HepG2 (cell line): Measurements from ENCODE around the gene SIGMAR1. TPM values are rescaled to one million over a fixed set of nuclear protein-coding genes. Genes with fewer than 3 reads are reported as not detected.

ENCODE experiments used
- CCDC6 ChIP-seq: sonication (generic); formaldehyde crosslinking; IDR thresholded peaks from 2 replicates; pipeline ENCODE4 v1.8.1; 2022; ENCODE audit warnings: mild to moderate bottlenecking, missing genetic modification reagents, moderate library complexity
- FOXP1 ChIP-seq, 2 experiments: fragments of 450-650 bp in 1 of 2; IDR thresholded peaks; 2 replicates each; pipeline ENCODE4 v1.6.1; 2017 to 2018; ENCODE audit warnings: antibody characterized with exemption in 1 of 2
- HDAC1 ChIP-seq: sonication (generic); formaldehyde crosslinking; IDR thresholded peaks from 2 replicates; pipeline ENCODE4 v1.5.1; 2020; ENCODE audit warnings: mild to moderate bottlenecking, missing genetic modification reagents
- HIVEP1 ChIP-seq: sonication (generic); formaldehyde crosslinking; IDR thresholded peaks from 2 replicates; pipeline ENCODE4 v1.4.0; 2020; ENCODE audit warnings: mild to moderate bottlenecking, missing genetic modification reagents
- ISX ChIP-seq: sonication (generic); formaldehyde crosslinking; conservative IDR thresholded peaks from 2 replicates; pipeline ENCODE4 v1.5.0; 2020; ENCODE audit warnings: missing genetic modification reagents
- MAZ ChIP-seq, 2 experiments: sonication (generic) in 1 of 2; formaldehyde crosslinking in 1 of 2; IDR thresholded peaks; 2 replicates each; pipeline versions ENCODE4 v1.5.0 to v1.6.1; 2012 to 2020; ENCODE audit warnings: low read depth in 2 of 2, mild to moderate bottlenecking in 2 of 2, borderline replicate concordance in 1 of 2, improper control_type of control experiment in 1 of 2, low read length in 1 of 2, missing genetic modification reagents in 1 of 2, moderate library complexity in 1 of 2
- NR1H2 ChIP-seq: sonication (generic); formaldehyde crosslinking; IDR thresholded peaks from 2 replicates; pipeline ENCODE4 v1.8.1; 2022; ENCODE audit warnings: low read depth, missing genetic modification reagents, borderline replicate concordance
- RARA ChIP-seq: IDR thresholded peaks from 2 replicates; pipeline ENCODE4 v1.6.1; 2016; ENCODE audit warnings: missing genetic modification reagents, missing compliant biosample characterization
- SPEN ChIP-seq: sonication (generic); formaldehyde crosslinking; IDR thresholded peaks from 2 replicates; pipeline ENCODE4 v1.5.1; 2020; ENCODE audit warnings: low read depth, mild to moderate bottlenecking, missing genetic modification reagents
- TBX2 ChIP-seq: sonication (generic); formaldehyde crosslinking; IDR thresholded peaks from 2 replicates; pipeline ENCODE4 v1.5.0; 2020; ENCODE audit warnings: missing genetic modification reagents, mild to moderate bottlenecking, borderline replicate concordance
- THAP11 ChIP-seq: IDR thresholded peaks from 2 replicates; pipeline ENCODE4 v1.6.1; 2016; ENCODE audit warnings: missing biosample characterization, missing genetic modification reagents
- ZBTB43 ChIP-seq: sonication (generic); formaldehyde crosslinking; conservative IDR thresholded peaks from 2 replicates; pipeline ENCODE4 v1.4.0; 2020; ENCODE audit warnings: missing genetic modification reagents
- ZNF460 ChIP-seq: sonication (generic); formaldehyde crosslinking; IDR thresholded peaks from 2 replicates; pipeline ENCODE4 v1.5.1; 2020; ENCODE audit warnings: missing genetic modification reagents, mild to moderate bottlenecking, borderline replicate concordance
- ZNF660 ChIP-seq: sonication (generic); formaldehyde crosslinking; IDR thresholded peaks from 2 replicates; pipeline ENCODE4 v1.5.1; 2020; ENCODE audit warnings: mild to moderate bottlenecking, low read depth, missing genetic modification reagents, borderline replicate concordance
- ZSCAN9 ChIP-seq: IDR thresholded peaks from 2 replicates; pipeline ENCODE4 v1.6.1; 2016; ENCODE audit warnings: borderline replicate concordance
- polyA plus RNA-seq, 8 experiments: library from polyadenylated mRNA; depleted of rRNA in 3 of 8; stranded (reverse) in 7 of 8; unstranded in 1 of 8; fragments of >200 nt; fragmentation: Illumina TruSeq in 4 of 8; extraction: Trizol in 4 of 8; gene quantifications; 2 replicates each; pipeline versions ENCODE4 v1.2.1 to v1.2.3, GENCODE V29; 2011 to 2016; ENCODE audit warnings: low read depth in 4 of 8, missing spikeins in 1 of 8, mixed read lengths in 1 of 8; ENCODE audit not compliant: insufficient read depth in 1 of 8
- total RNA-seq, 5 experiments: library from RNA; depleted of rRNA; stranded (reverse); fragments of >200 nt; fragmentation: Illumina TruSeq; extraction: Trizol; gene quantifications; 2 replicates each; pipeline ENCODE4 v1.2.3, GENCODE V29; 2016; ENCODE audit warnings: low read depth in 1 of 5
- TF ChIP-seq, protein P1 (sequence below): sonication (generic); formaldehyde crosslinking; IDR thresholded peaks from 2 replicates; pipeline ENCODE4 v1.8.1; 2023; ENCODE audit warnings: mild to moderate bottlenecking, inconsistent platforms, moderate library complexity, missing genetic modification reagents, borderline replicate concordance
- TF ChIP-seq, protein P2 (sequence below): IDR thresholded peaks from 2 replicates; pipeline ENCODE4 v1.6.1; 2016; ENCODE audit warnings: missing compliant biosample characterization, missing genetic modification reagents, borderline replicate concordance
- TF ChIP-seq, protein P3 (sequence below): sonication (generic); formaldehyde crosslinking; IDR thresholded peaks from 2 replicates; pipeline ENCODE4 v1.4.0; 2020; ENCODE audit warnings: missing genetic modification reagents, mild to moderate bottlenecking, borderline replicate concordance

SIGMAR1 gene
- total and polyA plus RNA-seq, 2 of the 13 experiments (the other 11 are each of a cell fraction or from before 2014, with no cell fraction given): 38.9 to 60.8 TPM

- TF ChIP-seq ZNF460 (CRISPR knock-in tag) (no peak), ZSCAN9 (CRISPR knock-in tag) (no peak), THAP11 (peak; percentile 70), SPEN (CRISPR knock-in tag) (peak; percentile 47; the same call in 1 of the 2 replicates), MAZ (IDR thresholded peaks at IDR 0.05; ENCODE audit: borderline replicate concordance, low read depth, low read length) (peak; percentile 98), MAZ (CRISPR knock-in tag; IDR thresholded peaks at IDR 0.05; ENCODE audit: low read depth) (peak; percentile 73; the same call in 1 of the 2 replicates), ISX (CRISPR knock-in tag) (no peak), ZNF660 (CRISPR knock-in tag) (no peak), HIVEP1 (peak; percentile 42; the same call in 1 of the 2 replicates), CCDC6 (0 out of 2 replicates have a peak, but pooled peaks have one; percentile 16), HDAC1 (peak; percentile 71), FOXP1 (IDR thresholded peaks at IDR 0.05) (no peak), FOXP1 (CRISPR knock-in tag; IDR thresholded peaks at IDR 0.05) (peak; percentile 27; the same call in 1 of the 2 replicates), ZBTB43 (CRISPR knock-in tag) (peak; percentile 72), TBX2 (peak; percentile 75), RARA (peak; percentile 65), NR1H2 (no peak)
- TF ChIP-seq, protein P1, sequence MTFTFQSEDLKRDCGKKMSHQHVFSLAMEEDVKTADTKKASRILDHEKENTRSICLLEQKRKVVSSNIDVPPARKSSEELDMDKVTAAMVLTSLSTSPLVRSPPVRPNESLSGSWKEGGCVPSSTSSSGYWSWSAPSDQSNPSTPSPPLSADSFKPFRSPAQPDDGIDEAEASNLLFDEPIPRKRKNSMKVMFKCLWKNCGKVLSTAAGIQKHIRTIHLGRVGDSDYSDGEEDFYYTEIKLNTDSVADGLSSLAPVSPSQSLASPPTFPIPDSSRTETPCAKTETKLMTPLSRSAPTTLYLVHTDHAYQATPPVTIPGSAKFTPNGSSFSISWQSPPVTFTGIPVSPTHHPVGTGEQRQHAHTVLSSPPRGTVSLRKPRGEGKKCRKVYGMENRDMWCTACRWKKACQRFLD (CRISPR knock-in tag): no peak
- TF ChIP-seq, protein P2, sequence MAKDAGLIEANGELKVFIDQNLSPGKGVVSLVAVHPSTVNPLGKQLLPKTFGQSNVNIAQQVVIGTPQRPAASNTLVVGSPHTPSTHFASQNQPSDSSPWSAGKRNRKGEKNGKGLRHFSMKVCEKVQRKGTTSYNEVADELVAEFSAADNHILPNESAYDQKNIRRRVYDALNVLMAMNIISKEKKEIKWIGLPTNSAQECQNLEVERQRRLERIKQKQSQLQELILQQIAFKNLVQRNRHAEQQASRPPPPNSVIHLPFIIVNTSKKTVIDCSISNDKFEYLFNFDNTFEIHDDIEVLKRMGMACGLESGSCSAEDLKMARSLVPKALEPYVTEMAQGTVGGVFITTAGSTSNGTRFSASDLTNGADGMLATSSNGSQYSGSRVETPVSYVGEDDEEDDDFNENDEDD: peak; percentile 84
- TF ChIP-seq, protein P3, sequence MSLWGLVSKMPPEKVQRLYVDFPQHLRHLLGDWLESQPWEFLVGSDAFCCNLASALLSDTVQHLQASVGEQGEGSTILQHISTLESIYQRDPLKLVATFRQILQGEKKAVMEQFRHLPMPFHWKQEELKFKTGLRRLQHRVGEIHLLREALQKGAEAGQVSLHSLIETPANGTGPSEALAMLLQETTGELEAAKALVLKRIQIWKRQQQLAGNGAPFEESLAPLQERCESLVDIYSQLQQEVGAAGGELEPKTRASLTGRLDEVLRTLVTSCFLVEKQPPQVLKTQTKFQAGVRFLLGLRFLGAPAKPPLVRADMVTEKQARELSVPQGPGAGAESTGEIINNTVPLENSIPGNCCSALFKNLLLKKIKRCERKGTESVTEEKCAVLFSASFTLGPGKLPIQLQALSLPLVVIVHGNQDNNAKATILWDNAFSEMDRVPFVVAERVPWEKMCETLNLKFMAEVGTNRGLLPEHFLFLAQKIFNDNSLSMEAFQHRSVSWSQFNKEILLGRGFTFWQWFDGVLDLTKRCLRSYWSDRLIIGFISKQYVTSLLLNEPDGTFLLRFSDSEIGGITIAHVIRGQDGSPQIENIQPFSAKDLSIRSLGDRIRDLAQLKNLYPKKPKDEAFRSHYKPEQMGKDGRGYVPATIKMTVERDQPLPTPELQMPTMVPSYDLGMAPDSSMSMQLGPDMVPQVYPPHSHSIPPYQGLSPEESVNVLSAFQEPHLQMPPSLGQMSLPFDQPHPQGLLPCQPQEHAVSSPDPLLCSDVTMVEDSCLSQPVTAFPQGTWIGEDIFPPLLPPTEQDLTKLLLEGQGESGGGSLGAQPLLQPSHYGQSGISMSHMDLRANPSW: no peak
Measured at GRCh38 chr9:34651876-34652601, 14.5 kb upstream of the SIGMAR1 start, which contains the start of gene IL11RA (continued).
